ENCODE results near the gene CADPS2.

CADPS2 gene

GRCh38 chr7:122600630-122601029, 285.6 kb downstream of the CADPS2 start:
- DNase-seq (ENCODE audit: low read depth) = no peak

DNA sequence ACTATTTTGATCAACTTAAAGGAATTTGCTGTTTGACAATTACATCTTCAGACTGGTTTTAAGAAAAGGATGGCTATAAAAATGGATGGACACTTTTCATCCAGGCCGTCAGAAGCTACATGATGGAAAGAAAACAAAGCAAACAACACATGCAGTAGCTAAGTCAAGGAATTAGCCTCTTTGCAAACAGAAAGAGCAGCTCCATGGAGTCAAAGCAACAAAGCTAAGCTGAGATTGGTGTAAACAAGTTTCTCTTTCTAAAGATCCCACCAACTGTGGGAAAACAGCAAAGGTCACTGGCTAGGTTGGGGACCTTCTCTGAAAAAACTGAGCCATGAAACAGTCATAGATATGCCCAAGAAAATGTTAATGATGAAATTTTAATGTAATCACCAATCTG, 286.2 kb downstream of the CADPS2 start:
- no peak for DNase-seq (ENCODE audit: low read depth)

- DNase-seq (ENCODE audit: low read depth) = no peak
These were observed 289.0 kb downstream of the CADPS2 start for GRCh38 chr7:122597277-122597676.

- no peak for DNase-seq (ENCODE audit: low read depth)
These were observed 290.4 kb downstream of the CADPS2 start for GRCh38 chr7:122595885-122596284.

DNA sequence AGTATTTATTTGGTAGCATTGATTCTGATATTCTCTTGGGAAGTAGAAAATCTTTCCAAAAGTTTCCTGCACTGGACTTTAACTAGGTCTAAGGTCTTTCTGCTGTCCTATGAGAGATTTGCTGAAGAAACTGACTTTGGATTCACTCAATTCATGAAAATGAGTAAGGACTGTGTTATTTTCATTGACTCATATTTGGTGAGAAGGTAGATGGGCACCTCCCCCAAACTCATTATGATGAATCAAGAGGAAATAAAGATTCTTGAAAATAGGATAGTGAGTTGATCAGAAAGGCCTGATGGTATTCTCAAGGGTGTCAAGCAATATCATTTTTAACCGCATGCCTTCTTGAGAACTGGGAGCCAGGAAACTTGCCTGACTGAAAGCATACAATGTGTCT, 297.6 kb downstream of the CADPS2 start:
- no peak for DNase-seq (ENCODE audit: low read depth)

DNA sequence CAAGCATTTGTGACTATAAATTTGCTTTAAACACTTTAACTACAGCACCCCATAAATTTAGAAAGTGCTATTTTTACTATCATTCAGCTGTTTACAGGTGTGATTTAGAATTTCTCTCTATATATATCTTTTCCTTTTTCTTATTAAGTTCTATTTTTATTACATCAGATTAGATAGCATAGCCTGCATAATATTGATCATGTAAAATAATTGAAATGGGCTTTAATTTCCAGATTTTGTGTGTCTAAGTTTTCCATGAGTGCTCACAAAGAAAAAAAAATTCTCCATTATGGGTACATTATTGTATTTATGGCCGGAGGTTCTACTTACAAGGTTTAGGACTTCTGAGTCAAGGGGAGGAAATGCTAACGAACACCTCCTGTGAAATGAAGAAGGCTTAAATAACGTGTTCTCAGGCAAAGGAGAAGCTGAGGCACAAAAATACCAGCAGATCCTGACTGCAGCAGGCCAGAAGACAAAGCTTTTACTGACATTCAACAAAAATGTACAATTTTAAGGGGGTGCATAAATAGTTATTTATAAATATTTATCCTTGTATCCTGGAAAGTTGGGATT, 301.5 kb downstream of the CADPS2 start:
- no peak for DNase-seq (ENCODE audit: low read depth)

DNA sequence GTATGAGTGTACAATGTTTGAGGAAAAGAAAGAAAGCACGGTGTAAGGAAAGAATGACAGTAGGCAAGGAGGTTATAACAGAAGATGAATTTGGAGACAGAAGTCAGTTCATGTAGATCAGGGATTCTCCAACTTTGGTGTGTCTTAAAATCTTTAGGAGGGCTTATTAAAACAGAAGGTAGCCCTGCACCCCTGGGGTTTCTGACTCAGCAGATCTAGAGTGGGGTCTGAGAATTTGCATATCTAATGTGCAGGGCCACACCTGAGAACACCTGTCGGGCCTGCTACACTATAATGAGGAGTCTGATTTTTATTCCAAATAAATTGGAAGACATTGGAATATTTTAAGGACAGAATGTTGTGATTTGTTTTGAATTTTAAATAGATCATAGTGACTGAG, 307.9 kb downstream of the CADPS2 start:
- DNase-seq (ENCODE audit: low read depth) = no peak

DNA sequence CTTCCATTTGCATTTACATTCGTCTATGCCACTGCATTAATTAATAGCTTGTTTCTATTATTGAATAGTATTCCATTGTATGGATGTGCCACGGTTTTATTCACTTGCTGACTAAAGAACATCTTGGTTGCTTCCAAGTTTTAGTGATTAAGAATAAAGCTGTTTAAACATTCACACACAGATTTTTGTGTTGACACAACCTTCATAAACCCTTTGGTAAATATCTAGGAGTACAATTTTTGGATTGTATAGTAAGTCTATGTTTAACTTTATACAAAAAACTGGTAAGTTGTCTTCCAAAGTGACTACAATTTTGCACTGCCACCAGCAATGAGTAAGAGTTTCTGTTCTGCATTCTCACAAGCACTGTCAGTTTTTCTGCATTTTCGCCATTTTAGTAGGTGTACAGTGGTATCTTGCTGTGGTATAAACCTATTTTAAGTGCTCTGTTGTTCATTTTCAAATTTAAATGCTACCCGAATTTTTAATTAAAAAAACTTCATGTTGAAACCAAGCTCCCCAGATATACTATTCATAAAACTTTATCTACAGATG, 308.7 kb downstream of the CADPS2 start:
- DNase-seq (ENCODE audit: low read depth) = no peak

GRCh38 chr7:122572706-122573105, 313.6 kb downstream of the CADPS2 start:
- no peak for DNase-seq (ENCODE audit: low read depth)

DNA sequence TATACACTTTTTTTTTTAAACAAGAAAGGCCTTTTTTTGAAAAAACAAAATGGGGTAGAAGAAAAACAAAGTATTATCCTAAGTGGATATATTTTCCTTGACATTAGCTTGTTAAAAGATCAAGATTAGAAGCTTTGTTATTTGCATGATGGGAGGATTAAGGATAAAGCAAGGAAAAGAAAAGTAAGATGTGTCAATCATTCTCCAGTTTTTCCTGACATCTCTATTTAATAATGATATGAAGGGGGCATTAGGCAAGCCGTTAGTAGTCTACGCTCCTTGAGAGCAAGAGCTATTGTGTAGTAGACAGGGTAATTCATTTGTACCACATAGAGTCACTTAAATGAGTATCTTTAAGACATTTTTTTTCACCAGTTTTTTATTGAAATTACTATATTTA, 324.9 kb downstream of the CADPS2 start:
- no peak for DNase-seq (ENCODE audit: low read depth)

GRCh38 chr7:122556873-122557542, 329.3 kb downstream of the CADPS2 start:
- no peak for DNase-seq (ENCODE audit: low read depth)

DNA sequence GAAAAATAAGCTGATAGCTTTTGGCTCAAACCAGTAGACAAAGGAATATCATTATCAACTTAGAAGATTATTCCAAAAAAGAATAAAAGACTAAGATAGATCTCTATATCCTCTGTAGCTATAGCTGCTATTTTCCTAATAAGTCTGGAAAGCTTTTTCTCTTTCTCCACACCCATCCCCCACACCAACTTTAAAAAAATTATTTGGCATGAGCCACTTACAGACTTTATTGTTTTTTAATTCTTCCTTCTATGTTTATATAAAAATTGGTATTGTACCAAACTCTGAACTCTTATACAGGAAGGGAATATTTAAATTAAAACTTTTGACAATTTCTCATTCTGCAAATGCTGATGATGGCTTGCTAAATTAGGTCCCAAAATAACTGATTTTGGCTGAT, 330.0 kb downstream of the CADPS2 start:
- DNase-seq (ENCODE audit: low read depth) = no peak

DNA sequence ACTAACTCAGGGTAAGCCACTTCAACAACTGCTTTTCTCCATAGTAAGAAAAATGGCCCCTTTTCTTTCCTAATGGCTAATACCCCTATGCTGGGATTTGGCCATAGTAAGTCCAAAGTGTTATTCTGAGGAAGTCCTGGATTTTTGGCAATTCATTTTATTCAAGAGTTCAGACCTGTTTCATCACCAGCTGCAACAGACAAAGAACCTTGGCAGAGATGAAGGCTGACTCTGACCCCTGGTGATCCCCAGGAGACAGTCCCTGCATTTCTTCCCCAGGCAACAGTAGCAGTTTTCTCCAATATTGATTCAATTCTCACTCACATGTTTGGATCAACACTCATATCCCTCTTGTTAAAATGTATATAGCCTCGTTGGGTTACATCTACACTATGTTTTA, 332.5 kb downstream of the CADPS2 start:
- no peak for DNase-seq (ENCODE audit: low read depth)

DNA sequence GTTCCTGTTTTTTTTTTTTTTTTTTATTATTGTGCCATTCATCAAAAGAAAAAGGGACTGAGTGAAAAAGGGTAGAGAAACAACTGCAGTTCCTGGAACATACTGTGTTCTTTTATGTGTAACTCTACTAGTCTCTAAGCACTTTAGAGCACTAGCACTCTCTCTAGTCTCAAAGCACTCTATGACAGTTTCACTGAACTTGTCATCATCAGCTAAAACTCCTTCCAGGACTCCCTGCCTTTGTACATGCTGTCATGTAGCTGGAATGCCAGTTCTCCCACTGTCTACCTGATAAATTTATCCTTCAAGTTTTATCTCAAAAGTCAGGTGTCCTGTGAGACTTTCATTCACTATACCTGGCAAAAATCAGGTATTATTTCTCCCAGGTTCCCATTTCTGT, 333.5 kb downstream of the CADPS2 start:
- DNase-seq (ENCODE audit: low read depth) = no peak

DNA sequence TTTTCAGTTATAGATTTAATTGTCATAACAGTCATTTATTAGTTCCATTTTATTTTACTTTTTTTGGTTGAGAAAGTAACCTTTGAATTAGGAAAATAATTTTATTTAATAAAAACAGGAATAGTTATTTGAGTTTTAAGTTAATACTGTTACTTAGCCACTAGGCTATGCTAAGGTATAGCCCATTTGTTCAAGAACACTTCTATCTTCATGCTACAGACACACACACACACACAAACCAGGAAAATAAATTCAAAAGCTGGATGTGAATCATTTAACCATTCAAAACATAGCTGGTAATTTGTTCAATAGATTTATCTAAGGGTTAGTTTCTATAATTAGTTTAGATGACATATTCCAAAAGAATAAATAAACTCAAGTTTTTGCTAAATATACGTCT, 335.7 kb downstream of the CADPS2 start:
- no peak for DNase-seq (ENCODE audit: low read depth)

DNA sequence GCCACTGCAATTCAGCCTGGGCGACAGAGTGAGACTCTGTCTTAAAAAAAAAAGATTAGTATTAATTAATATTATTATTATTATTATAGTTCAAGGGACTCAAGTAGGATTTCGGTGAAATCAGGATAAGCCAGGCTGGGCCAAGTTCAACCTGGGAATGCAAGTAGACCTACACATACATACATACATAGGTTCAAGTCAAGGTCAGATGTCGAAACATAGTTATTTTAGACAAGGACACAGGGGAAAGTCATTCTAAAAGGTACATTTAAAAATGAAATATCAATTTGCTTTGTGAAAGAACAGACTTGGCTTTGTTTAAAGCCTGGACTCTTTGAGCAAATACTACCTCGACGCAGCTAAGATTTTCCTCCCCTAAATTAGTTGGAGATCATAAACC, 336.7 kb downstream of the CADPS2 start:
- no peak for DNase-seq (ENCODE audit: low read depth)

- no peak for DNase-seq (ENCODE audit: low read depth)
These were observed 339.8 kb downstream of the CADPS2 start for GRCh38 chr7:122546496-122546895.

- DNase-seq (ENCODE audit: low read depth) = no peak
These were observed 341.8 kb downstream of the CADPS2 start for GRCh38 chr7:122544463-122544862.

DNA sequence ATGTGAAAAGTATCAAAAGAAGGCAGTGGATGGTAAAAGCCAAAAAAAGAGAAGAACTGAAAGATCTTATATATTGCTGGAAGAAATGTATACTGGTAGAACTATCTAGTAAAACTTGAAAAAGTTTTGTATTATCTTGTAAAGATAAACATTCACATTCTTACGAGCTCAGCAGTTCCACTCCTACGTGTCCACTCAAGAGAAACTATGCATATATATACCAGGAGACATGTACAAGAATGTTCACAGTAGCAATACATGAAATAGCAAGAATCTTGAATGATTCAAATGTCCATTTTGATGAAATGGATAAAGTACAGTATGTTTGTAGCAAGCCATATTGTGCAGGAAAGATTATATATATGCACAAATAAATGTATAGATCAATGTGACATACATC, 342.4 kb downstream of the CADPS2 start:
- no peak for DNase-seq (ENCODE audit: low read depth)

DNA sequence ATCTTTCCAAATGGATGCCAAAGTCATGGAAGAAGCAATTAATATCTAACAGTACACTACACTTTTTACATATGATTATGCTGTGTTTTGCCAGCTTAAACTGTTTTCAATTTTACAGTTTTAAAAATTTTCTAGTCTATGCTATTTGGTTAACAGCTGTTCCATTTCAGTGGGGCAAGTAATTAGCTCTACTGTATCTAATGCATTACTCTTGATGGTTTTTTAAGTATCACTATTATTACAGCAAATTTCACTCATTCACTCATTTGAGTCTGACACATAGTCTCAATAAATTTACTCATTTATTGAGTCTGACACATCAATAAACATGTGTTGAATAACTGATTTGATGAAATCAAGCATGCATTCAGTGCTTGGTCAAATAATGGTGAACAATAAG, 343.1 kb downstream of the CADPS2 start:
- DNase-seq (ENCODE audit: low read depth) = no peak

DNA sequence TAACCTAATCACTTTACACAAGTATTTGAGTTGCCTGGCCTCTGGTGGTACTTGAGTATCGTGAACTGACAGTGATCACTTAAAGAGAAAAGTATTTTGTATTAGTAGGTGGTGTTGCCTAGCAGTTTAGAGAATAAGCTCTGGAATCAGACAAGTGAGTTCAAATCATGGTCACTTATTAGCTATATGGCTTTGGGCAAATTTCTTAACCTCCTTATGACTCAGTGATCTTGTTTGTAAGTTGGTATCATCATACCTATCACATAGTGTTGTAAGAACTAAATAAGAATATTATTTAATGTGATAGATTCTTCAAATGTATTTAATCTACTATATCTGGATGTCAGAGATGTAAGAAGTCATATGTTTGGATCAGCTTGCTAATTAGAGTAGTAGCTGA, 351.2 kb downstream of the CADPS2 start:
- no peak for DNase-seq (ENCODE audit: low read depth)

GRCh38 chr7:122532406-122533269, 353.6 kb downstream of the CADPS2 start:
- no peak for DNase-seq (ENCODE audit: low read depth)

GRCh38 chr7:122528879-122529481, 357.3 kb downstream of the CADPS2 start:
- DNase-seq (ENCODE audit: low read depth) = peak; percentile 22

Data from fibroblast of the conjunctiva (primary cell).